Measurements from ENCODE around the gene RAB44. TPM values are rescaled to one million over a fixed set of nuclear protein-coding genes. Genes with fewer than 3 reads are reported as not detected.

The RAB44 gene
- total and polyA plus RNA-seq, 9 of the 15 experiments (the other 6 are each of a cell fraction or from before 2014, with no cell fraction given), result not detected

- Histone ChIP-seq H2AFZ (ENCODE audit: low read depth, low read length) (no peak overlapping the region), H3K4me1 (replicated peaks in 1 of 2; ENCODE audit: control insufficient read depth in 2 of 2, insufficient read depth in 2 of 2, low read length in 2 of 2) (peaks cover 7 to 13% of the 10 kb centered on the region in 2 experiments; a peak in 4 of 5 replicates), H3K4me2 (ENCODE audit: insufficient read depth, low read length) (no peak overlapping the region), H3K9ac (ENCODE audit: insufficient read depth in 1 of 2, low read depth in 2 of 2, low read length in 2 of 2) (no peak overlapping the region), H3K4me3 (no peak overlapping the region), H3K9me1 (ENCODE audit: control insufficient read depth, insufficient read depth, low read length) (no peaks in the 10 kb centered on the region), H3K27me3 (ENCODE audit: control insufficient read depth in 2 of 2, insufficient read depth in 2 of 2, low read length in 2 of 2) (peaks cover 12 to 42% of the 10 kb centered on the region in 2 experiments; a peak in 4 of 5 replicates), H3K79me2 (ENCODE audit: control insufficient read depth, insufficient read depth, low read length) (no peaks in the 10 kb centered on the region), H3K27ac (ENCODE audit: extremely low read depth, low read depth, low read length) (no peak overlapping the region), H3K9me3 (replicated peaks; ENCODE audit: control insufficient read depth, insufficient read depth, low read depth, low read length) (no peaks in the 10 kb centered on the region), H3K36me3 (ENCODE audit: control insufficient read depth, insufficient read depth, low read length) (no peaks in the 10 kb centered on the region), H4K20me1 (replicated peaks; ENCODE audit: control insufficient read depth, insufficient read depth, low read length) (peaks cover 7% of the 10 kb centered on the region; the same call in 1 of the 2 replicates)
- BruUV-seq (replicated peaks), result no TSS peak
- 70% methylated on average over 2 of the region's 2 CpGs for WGBS (ENCODE audit: insufficient coverage, low coverage, missing lambda C conversion rate)
- CTCF ChIA-PET (ENCODE audit: low intra/inter-chr PET ratio), result no interaction called here
- no peak for ATAC-seq
- FAIRE-seq, result no peak
- POLR2A ChIA-PET, result interaction anchor here (0.6 to 1.4 kb wide), 8 partner anchors 12 to 1511 kb away, joined by 3 to 8 read pairs (median 3); partner anchors contain the start of gene CDKN1A
- no peak for DNase-seq (ENCODE audit: extremely low read depth in 1 of 4, low spot score in 3 of 4)
- in situ Hi-C loops (cut with MboI), result no loop called here
- intact Hi-C loops (cut with micrococcal nuclease), result no loop called here
- TF ChIP-seq RNF219 (CRISPR knock-in tag; IDR thresholded peaks at IDR 0.05) (no peak), REST (IDR thresholded peaks at IDR 0.05; ENCODE audit: borderline replicate concordance) (peak; percentile 84), REST (CRISPR knock-in tag; IDR thresholded peaks at IDR 0.05; ENCODE audit: low read depth) (no peak), ZNF280B (CRISPR knock-in tag; IDR thresholded peaks at IDR 0.05) (no peak), SREBF1 (IDR thresholded peaks at IDR 0.05; ENCODE audit: borderline replicate concordance, low read depth, low read length) (0 out of 2 replicates have a peak, but pooled peaks have one; percentile 7), TCF7 (IDR thresholded peaks at IDR 0.05; ENCODE audit: borderline replicate concordance) (no peak), KLF16 (IDR thresholded peaks at IDR 0.05) (peak; percentile 41; the same call in 1 of the 2 replicates), TBL1XR1 (IDR thresholded peaks at IDR 0.05; ENCODE audit: low read length in 2 of 2) (no peak), ETS1 (conservative IDR thresholded peaks at IDR 0.05; ENCODE audit: control insufficient read depth, low read depth, low read length) (no peak), POLR2A (conservative IDR thresholded peaks at IDR 0.05) (no peak)
These were observed 31.3 kb upstream of the RAB44 start for GRCh38 chr6:36666287-36666686.

Data from K562 (cell line).